ENCODE results near the gene ZBTB46.
"Not testable (repeated sequence)": the region's sequence is repeated elsewhere in the genome, so short reads cannot be mapped to it uniquely, and the experiment has no call there.

ZBTB46 gene

GRCh38 chr20:63830841-63831588, at the start of gene ZBTB46:
ZBTB46 (minus strand) TSS chr20:63831264; CDS start chr20:63790757, 40,507 bp downstream.
- DNase-seq = peak in 1 of 2 donors; percentile 67

- no peak for DNase-seq
Measured at GRCh38 chr20:63878899-63879663, 48.0 kb upstream of the ZBTB46 start.

- no peak for DNase-seq
Measured at GRCh38 chr20:63877755-63878470, 46.8 kb upstream of the ZBTB46 start.

GRCh38 chr20:63876489-63877036, 45.5 kb upstream of the ZBTB46 start:
- no peak for DNase-seq

- not testable (repeated sequence) for DNase-seq
Measured at GRCh38 chr20:63874241-63874640, 43.2 kb upstream of the ZBTB46 start.

DNA sequence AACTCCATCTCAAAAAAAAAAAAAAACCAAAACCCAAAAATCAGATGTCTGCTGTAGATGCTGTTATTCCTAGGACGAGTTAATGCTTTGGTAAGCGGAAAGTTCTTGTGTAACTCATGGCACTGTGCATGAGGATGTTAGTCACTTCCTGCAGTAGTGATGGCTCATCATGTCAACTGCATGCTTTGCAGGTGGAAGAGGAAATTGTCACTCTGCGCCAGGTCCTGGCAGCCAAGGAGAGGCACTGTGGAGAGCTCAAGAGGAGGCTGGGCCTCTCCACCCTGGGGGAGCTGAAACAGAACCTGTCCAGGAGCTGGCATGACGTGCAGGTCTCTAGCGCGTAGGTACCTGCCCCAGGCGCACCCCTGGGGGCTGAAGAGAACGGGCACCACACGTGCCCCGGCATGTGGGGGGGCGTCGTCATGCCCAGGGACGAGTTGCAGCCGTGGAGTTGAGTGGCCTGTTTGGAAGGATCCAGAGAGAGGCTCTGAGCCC, 42.5 kb upstream of the ZBTB46 start:
- peak; percentile 53 for DNase-seq

- no peak for DNase-seq
Measured at GRCh38 chr20:63868264-63868663, 37.2 kb upstream of the ZBTB46 start.

GRCh38 chr20:63867042-63867441, 36.0 kb upstream of the ZBTB46 start:
- DNase-seq = not testable (repeated sequence)

DNA sequence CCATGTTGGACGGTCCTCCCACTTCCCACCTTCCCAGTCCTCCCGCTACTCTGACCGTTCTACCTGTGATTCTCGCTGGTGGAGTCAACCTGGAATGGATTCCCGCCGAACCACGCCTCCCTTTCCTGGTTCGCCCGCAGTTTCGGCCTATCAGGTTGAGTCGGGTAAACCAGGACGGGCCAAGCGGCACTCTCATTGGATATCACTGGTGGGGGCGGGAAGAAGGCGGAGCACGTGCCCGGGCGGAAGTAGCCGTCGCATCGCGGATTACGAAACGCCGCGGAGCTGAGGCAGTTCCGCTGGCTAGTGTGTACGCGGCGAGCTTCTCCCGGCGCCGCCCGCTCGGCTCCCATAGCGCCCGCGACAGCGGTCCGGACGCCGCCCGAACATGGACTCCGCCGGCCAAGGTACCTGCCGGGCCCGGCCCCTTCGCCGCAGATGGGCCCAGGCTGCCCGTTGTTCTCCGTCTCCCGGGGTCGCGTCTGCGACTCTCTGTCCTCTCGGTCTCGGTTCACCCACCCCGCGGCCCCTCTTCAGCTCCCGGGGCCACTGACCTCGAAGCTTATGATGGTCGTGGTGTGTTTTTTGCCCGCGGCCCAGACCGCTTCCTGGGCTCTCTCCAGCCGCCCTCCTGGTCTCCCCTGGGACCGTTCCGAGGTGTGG, 34.0 kb upstream of the ZBTB46 start, which contains the start of gene TPD52L2:
Gene TPD52L2, plus strand, starts transcription at position 293 of the 663 bp plus-strand sequence. Its CDS starts 96 bp downstream, at position 389.
- DNase-seq = peak; percentile 98

GRCh38 chr20:63864545-63864977, 33.5 kb upstream of the ZBTB46 start:
- DNase-seq = peak in 1 of 2 donors; percentile 32

GRCh38 chr20:63863798-63864544, 32.9 kb upstream of the ZBTB46 start:
- DNase-seq = peak; percentile 78 to 79

- no peak for DNase-seq
Measured at GRCh38 chr20:63863021-63863797, 32.1 kb upstream of the ZBTB46 start.

DNA sequence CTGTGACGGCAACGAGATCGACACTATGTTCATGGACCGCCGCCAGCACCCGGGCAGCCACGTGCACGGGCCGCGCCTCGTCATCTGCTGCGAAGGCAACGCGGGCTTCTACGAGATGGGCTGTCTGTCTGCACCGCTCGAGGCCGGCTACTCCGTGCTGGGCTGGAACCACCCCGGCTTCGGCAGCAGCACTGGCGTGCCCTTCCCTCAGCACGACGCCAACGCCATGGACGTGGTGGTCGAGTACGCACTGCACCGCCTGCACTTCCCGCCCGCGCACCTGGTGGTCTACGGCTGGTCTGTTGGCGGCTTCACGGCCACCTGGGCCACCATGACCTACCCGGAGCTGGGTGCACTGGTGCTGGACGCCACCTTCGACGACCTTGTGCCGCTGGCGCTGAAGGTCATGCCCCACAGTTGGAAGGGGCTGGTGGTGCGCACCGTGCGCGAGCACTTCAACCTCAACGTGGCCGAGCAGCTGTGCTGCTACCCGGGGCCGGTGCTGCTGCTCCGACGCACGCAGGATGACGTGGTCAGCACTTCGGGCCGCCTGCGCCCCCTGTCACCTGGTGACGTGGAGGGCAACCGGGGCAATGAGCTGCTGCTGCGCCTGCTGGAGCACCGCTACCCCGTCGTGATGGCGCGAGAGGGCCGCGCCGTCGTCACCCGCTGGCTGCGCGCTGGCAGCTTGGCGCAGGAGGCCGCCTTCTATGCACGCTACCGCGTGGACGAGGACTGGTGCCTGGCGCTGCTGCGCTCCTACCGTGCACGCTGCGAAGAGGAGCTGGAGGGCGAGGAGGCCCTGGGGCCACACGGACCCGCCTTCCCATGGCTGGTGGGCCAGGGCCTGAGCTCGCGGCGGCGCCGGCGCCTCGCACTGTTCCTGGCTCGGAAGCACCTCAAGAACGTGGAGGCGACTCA, 31.2 kb upstream of the ZBTB46 start:
- no peak for DNase-seq

DNA sequence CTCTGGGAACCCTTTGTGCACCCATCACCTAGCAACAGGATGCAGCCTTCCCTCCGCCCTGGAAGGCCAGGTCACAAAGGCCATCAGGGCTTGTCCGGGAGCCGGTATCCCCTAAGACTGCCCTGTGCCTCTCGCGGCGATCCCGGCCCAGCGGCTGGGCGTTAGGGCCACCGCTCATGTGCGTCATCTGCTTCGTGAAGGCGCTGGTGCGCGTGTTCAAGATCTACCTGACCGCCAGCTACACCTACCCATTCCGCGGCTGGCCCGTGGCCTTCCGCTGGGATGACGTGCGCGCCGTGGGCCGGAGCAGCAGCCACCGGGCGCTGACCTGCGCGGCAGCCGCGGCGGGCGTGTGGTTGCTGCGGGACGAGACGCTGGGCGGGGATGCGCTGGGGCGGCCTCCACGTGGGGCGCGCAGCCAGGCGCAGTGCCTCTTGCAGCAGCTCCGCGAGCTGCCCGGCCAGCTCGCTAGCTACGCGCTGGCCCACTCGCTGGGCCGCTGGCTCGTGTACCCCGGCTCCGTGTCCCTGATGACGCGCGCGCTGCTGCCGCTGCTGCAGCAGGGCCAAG, 30.4 kb upstream of the ZBTB46 start, which contains the start of gene ABHD16B:
Gene ABHD16B, plus strand, starts transcription at position 134 of the 570 bp plus-strand sequence. Its CDS starts 43 bp downstream, at position 177.
- no peak for DNase-seq

DNA sequence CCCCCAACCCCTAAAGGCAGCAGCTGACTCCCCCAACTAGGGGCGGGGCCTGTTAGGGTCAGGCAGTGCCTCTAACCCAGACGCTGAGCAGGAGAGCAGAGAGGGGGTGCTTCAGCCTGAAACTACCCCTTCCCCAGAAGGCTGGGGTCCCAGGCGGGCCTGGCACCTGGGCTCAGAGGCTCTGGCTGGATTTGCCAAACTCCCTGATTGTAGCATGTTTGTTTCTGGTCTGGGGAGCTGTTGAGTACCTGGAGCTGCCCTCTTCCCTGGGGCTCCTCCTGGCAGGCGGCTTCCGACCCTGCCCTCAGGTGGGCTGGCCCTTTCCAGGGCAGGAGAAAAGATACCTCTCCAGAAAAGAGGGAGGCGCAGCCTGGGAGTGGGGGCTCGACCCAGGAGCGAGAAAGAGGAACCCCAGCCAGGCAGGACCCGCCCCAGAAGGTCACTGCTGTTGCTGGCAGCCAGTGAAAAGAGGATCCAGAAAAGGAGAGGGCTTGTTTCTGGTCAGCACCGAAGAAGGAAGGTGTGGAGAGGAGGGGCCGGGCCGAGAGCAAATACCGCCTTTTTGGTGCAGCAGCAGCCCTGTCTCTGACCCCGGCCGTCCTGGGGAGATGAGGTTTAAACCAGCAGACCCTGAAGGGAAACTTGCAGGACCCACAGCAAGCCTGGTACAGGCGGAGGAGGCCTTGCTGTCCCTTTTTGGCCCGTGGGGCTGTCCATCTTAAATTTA, 29.4 kb upstream of the ZBTB46 start:
- no peak for DNase-seq

DNA sequence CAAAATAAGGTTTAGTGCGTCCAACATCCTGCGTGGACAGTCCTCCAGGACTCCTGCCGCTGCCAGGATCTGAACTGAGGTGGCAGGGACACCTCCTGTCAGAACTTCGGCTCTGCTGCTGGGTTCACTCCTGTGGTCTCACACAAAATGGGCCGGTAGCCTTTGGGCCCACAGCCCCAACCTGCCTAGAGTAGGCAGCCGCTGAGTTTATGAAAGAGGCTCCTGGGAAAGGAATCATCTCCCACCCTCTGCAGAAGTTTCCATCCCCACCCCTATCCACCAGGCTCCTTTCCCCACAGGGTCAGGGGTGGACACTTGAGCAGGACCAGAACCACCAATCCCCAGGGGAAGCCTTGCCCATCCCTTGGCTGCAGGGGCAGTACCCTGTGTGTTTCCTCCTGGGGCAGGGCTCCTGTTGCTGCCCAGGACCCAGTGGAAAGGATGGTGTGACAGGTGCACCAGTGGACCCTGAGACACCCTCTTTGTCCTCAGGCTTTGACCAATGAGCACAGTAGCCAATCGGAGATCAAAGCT, 28.2 kb upstream of the ZBTB46 start:
- DNase-seq = no peak

DNA sequence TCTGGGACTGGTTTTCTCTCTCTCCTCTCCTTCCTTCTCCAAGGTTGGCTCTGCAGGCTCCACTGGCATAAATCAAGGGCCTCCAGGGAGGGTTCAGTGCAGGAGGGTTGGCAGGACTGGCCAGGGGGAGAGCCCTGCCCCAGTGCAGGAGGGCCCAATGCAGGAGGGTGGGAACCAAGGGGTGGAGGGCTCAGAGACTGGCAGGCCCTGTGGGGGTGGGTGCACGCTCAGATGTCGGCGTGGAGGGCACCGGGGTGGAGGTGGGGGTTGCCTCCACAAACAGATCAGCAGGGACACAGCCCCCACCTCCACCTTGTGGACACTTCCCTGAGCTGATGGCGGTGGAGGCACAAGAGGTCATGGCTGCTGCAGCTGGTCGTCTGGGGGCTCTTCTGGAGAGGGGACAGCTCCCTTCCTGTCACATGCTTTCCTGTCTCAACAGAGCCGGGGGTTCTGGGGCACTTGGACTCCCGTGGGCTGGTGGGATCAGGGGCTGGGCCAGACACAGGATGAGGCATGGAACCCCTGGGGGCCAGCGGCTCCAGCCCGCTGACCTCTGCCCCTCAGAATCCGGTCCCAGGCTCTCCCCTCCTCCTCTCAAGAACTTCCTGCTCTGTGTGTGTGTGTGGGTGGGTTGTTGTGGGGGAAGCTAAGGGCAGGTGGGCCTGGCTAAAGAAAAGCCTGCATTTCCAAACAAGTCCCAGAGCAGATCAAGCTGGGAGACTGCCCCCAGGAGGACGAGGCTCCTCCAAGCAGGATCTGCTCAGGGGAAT, 27.5 kb upstream of the ZBTB46 start:
- no peak for DNase-seq
